Measurements from ENCODE around the gene CPB2.

CPB2 gene

DNA sequence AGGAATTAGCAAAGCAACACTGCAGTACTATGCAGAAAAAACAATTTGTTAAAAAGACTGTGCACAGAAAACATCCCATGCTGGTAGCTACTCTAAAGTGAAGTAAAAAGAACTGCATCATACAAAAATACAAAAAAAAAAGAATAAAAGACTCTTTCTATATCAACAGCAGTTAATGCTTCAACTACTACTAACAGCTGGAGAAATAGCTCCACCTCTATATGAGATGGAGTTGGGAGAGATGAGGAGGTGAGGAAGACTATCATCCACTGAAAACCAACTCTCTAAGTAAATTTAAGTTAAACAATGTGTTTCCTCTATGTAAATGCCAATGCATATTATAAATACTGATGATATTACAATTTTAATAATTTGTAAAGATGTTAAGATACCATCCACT lies 54.1 kb downstream of the CPB2 start:
- no peak for DNase-seq (ENCODE audit: low read depth)

DNA sequence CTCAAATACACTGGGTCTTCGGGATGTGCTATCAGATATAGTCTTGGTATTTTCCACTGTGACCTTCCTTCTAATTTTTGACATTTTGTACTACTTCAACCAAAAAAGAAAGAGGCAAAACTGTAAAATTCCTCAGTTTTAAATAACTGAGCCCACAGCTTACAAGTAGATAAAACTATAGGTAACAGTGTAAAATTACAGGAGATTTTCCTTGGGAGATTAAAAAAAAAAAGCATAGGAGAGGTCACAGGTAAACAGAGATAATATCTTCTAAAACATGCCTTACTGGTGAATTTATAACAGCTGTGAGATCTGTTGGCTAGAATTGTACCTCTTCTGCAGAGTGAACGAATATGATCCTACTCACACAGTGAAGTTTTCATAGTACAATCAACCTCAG lies 59.4 kb downstream of the CPB2 start:
- no peak for DNase-seq (ENCODE audit: low read depth)

DNA sequence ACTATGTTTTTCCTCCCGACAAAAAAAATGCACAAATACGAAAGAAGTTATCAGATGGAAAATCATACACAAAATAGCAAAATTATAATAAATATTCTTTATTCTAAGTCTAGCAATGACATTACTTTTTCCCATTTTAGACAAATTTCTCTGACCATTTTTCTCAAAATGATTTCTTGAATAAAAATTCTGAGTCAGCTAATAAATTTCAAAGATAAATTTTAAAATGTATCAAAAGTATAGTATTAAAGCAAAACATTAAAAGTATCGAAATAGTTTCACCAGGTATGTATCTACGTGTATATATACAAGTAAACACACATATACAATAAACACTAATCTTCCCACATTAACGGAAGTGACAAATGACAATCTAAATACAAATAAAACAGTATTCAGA lies 61.2 kb downstream of the CPB2 start:
- DNase-seq (ENCODE audit: low read depth) = no peak

DNA sequence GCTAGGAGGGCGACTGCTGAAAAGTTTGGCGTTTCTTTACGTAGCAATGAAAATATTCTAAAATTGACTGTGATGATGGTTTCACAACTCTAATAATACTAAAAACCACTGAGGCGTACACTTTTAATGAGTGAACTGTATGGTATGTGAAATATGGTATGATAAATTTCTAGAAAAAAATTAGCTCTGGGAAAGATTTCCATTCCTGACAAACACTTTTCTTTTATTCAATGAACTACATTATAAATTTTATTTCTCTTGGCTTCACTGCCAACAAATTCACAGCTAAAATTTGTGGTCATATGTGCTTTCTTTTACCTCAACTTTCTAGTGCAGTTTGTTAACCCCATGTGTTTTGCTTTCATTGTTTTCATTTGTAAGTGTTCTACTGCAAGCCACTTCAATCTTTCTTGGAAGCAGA lies 63.4 kb downstream of the CPB2 start:
- DNase-seq (ENCODE audit: low read depth) = no peak

DNA sequence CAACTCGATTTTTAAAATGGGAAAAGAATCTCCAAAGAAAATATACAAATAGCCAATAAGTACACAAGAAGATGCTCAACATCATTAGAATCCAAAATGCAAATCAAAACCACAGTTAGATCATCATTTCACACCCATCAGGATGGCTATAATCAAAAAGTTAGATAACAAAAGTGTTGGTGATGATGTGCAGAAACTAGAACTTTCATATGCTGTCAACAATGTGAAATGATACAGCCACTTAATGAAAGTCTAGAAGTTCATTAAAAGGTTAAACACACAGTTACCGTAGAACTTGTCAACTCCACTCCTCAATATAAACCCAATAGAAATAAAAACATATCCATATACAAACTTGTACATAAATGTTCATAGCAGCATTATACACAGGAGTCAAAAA lies 64.1 kb downstream of the CPB2 start:
- DNase-seq (ENCODE audit: low read depth) = no peak

DNA sequence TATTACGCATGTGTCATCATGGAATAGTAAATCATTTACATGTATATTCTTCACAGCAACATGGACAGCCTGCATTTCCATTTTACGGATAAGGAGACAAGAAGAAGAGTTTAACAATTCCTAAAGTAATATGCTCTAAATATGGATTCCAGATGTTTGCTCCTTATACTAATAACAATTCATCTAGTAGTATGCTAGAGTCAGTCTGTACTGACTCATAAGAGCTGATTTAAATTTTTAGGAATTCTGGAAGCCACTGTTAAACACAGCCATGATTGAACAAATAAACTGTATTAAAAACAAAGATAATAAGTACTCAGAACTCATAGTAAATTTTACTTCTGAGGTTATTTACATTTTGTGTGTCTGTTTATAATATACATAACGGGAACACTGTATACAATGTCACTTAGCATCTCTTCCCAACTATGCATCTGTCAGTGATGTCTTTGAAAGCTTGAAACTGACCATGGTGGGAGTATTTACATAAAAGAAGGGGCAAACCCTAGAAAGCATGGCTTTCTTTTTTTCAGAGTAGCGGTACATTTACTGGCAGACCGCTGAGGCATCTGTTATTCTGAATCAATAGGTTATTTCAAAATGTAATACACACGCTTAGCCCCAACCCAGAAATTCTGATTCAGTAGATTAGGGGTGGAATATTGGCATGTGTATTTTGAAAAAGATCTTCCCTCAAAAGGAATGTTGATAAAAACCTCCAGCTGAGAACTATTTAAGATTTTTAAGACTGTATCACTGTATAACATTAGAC lies 65.2 kb downstream of the CPB2 start:
- no peak for DNase-seq (ENCODE audit: low read depth)

DNA sequence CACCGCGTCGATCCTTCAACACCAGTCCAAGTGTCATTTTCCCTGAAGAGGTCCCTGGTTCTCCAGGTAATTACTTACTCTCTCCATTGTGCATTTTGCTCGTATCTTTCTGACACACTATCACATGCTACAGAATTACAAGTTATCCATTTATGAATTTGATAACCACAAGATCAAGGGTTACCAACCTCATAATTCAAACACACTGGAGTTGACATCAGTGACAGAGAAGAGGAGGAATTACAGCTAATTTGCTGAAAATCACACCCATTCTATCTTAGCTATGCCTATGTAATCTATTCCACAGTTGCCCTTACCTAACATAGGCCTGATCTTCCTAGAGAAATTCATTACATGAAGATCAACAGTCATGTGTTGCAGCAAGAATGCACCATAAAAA lies 66.5 kb downstream of the CPB2 start:
- no peak for DNase-seq (ENCODE audit: low read depth)

DNA sequence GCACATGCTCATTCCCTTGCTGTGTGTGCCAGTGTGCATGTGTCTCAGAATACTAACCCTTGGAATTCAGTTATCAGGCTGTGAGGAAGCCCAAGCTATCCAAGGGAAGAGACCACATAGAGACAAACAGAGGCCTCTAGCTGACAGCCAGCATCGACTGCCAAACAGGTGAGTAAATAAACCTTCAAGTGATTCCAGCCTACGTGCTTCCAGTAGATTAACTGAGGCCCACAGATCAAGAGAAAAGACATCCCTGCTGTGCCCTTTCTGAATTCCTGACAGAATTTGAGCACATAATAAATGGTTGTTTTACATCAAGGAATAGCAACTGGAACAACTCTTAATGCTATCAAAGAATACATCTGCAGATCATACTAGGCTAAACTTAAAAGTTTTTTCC lies 69.8 kb downstream of the CPB2 start:
- DNase-seq (ENCODE audit: low read depth) = no peak

DNA sequence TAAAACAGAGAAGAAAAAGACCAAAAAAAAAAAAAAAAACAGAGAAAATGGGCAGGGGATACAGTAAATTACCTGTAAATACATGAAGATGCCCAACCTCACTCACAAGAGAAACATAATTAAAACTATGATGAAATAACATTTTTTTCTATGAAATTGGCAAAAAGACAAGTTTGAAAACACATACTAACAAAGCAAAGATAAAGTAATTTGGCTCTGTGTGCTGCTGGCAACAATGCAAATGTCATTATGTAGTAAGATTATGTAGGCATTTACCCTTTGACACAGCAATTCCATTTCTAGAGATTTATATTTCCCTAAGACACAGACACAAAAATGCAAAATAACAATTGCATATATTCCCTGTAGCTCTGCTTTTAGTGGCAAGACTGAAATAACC lies 72.5 kb downstream of the CPB2 start:
- no peak for DNase-seq (ENCODE audit: low read depth)

DNA sequence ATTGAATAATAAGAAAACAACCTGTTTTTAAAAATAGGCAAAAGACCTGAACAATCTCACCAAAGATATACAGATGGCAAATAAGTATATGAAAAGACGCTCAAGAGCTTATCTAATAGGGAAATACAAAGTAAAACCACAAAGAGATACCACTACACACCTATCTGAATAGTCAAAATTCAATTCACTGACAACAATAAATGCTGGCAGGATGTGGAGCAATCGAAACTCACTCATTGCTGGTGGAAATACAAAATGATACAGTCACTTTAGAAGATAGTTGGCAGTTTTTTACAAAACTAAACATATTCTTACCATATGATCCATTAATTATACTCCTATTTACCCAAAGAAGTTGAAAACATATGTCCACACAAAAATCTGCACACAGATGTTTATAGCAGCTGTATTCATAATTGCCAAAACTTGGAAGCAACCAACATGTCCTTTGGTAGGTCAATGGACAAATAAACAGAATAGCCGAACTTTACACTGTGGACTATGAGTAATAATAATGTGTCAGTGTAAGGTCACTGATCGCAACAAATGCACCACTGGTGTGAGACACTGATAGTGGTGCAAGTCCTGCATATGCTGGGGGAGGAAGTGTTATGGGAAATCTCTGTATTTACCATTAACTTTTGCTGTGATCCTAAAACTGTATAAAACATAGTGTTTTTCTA lies 73.1 kb downstream of the CPB2 start:
- DNase-seq (ENCODE audit: low read depth) = no peak

DNA sequence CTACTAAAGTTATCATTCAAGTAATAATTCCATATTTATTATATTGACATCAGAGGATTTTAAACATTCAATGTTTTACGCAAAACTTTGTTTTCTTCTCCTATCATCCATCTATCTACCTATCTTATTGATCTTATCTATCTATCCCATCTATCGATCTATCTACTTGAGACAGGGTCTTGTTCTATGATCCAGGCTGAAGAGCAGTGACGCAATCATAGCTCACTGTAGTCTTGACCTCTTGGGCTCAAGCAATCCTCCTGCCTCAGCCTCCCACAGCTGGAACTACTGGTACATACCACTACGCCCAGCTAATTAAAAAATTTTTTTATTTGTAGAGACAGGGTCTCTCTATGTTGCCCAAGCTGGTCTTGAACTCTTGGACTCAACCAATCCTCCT lies 79.7 kb downstream of the CPB2 start:
- DNase-seq (ENCODE audit: low read depth) = no peak

DNA sequence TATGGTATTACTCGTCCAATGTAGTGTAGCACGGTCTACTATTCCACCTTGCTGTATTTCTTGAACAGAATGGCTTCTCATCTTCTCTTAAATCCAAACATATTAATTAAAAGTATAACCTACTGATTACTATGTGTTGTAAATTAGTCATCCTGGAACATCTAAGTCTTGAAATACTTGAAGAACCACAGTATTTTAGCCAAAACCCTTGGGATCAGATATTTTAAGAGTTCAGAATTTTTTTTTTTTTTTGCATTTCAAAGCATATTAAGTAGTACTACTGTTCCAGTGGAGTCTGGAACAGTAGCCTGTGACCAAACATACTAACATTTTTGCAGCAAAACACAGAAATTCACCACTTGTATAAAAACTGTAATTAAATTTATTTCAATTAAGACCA lies 82.4 kb downstream of the CPB2 start:
- no peak for DNase-seq (ENCODE audit: low read depth)

DNA sequence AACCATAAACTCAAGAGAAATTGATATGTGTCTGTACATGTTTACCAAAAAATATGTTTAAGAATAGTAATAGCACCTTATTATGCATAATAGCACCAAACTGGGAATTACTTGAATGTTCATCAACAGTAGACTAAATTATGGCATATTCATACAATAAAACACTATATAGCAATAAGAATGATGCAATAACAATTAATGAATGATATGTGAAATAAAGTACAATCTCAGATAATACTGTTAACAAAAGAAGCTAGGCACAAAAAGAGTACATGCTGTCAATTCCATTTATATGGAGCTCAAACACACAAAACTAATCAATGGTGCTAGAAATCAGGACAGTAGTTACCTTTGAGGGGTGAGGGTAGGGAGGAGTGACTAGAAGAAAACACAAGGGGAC lies 88.6 kb downstream of the CPB2 start:
- DNase-seq (ENCODE audit: low read depth) = no peak

DNA sequence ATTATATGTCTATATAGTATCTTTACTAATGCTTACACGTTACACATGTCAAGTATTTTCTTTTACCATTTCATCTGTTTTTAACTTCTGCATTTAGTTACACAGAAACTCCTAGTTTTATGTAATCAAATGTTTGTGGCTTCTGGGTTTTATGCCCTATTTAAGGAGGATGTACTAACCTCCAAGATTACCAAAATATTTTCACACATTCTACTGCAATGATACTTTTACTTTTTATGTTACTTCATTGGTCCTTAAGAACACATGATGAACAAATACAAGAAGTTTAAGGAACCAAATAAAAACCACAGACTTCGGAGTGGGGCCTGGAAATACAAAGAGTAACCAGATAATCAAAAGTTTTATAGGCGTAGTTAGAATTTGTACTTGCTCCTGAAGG lies 89.5 kb downstream of the CPB2 start:
- DNase-seq (ENCODE audit: low read depth) = no peak

DNA sequence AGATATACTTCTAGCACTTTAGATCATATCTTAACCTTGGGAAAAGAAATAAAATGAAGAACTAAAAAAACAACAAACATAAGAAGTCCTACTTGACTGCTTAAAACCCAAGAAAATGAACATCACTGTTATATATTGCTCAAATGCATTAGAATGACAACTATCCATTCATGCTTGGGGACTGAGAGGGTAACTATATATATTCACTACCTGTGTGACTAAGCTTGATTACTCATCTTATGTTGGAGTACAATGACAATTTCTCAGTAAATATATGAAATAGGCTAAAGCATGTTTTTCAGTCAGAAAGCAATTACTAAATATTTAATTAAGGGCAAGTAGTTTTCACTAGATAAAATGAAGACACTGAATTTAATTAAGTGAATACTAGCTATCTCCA lies 92.4 kb downstream of the CPB2 start:
- no peak for DNase-seq (ENCODE audit: low read depth)

DNA sequence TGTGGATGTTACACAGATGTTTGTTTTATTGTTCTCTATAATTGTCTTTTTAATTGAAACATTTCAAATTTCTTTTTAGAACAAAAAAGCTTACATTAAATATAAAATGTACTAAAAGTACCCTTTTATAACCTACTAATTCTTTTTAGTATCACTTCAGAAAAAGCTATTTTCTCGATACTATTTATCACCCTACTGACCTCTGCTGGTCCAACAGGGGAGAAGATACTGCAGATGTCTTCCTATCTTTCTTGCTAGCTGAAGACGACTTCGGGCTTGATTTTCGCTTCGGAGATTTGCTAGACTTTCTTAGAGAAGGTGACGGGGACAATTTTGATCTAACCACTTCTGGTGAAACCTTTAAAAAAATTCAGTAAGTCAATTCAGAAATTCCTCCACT lies 94.7 kb downstream of the CPB2 start:
- DNase-seq (ENCODE audit: low read depth) = no peak

DNA sequence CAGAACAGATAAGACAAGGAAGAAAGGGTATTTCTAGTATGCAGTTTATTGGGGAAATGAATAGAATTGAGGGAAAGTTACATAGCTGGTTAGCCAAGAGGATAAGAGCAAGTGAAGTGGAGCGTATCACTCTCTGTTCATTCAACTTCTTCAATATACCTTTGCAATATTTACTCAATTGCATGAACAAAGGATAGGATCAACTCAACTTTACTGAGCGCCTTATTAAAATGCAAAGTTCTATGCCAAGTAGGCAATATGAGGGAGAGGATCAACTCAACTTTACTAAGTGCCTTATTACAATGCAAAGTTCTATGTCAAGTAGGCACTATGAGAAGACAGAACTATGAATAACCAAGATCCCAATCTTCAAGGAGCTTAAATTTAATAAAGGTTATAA lies 96.2 kb downstream of the CPB2 start:
- DNase-seq (ENCODE audit: low read depth) = no peak

DNA sequence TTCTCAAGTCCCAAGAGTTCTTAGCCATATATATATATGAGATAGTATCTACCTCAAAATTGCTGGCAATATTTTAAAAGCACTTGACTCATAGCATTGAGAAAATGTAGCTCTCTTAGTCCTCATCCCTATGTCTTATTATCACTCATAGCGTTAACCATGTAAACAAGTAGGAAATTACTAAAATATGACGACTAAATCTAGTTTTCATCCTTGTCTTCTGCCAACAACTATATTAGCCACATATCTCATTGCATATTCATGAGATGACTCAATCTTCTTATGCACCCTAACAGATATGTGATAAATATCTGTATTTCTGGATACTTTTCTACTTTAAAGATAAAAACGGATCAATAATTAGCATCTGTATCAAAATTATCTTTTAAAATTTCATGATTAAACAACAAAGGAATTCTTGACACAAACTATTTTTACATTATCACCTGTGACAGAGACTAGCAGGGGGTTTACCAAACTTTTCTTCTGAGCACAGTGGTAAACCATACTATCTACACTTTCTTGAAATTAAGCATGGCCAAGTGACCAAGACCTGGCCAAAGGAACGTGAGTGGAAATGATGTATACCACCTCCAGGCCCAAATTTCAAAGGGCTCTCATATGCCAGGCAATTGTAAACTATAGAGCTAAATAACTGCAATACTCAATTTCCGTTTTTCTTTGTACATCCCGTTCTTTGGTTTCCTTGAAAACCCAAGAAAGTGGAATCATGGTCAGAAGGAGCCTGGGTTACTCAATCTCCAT lies 98.0 kb downstream of the CPB2 start:
- no peak for DNase-seq (ENCODE audit: low read depth)

DNA sequence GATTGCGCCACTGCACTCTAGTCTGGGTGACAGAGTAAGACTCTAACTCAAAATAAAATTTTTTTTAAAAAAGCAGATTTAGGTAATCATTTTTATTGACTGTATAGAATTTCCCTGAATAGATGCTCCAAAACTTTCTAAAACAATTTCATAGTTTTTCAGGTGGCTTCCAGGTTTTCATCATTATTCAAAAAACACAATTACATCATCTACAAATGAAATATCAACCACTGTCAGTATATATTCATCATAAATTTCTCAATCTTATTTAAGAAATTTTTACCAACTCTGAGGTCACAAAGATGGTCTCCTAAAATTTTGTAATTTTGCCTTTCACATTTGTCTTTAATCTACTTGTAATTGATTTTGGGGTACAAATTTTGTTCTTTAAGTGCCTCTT lies 100.3 kb downstream of the CPB2 start:
- no peak for DNase-seq (ENCODE audit: low read depth)
